Mesothelial cell of epicardium (in vitro differentiated cells): ENCODE measurements around the gene LEAP2. TPM values are rescaled to one million over a fixed set of nuclear protein-coding genes. Genes with fewer than 3 reads are reported as not detected.

Source experiments
- DNase-seq, 2 experiments: peaks; one replicate each; pipeline ENCODE4 v3.0.0; 2021; ENCODE audit warnings: low spot score in 2 of 2; ENCODE audit not compliant: unreplicated experiment in 2 of 2
- H3K27ac Mint-ChIP-seq: 2 replicates; pipeline ENCODE4 v1.8.0; 2021; ENCODE audit warnings: mixed read lengths
- H3K27me3 Mint-ChIP-seq: 2 replicates; pipeline ENCODE4 v1.8.0; 2021; ENCODE audit warnings: low read depth, mixed read lengths
- H3K36me3 Mint-ChIP-seq: 2 replicates; pipeline ENCODE4 v1.8.0; 2021; ENCODE audit warnings: mixed read lengths
- H3K4me1 Mint-ChIP-seq: 2 replicates; pipeline ENCODE4 v1.8.0; 2021; ENCODE audit warnings: mixed read lengths
- H3K4me3 Mint-ChIP-seq: 2 replicates; pipeline ENCODE4 v1.8.0; 2021; ENCODE audit warnings: mild to moderate bottlenecking, moderate library complexity, mixed read lengths
- H3K9me3 Mint-ChIP-seq: 2 replicates; pipeline ENCODE4 v1.8.0; 2021; ENCODE audit warnings: mixed read lengths
- CTCF ChIP-seq: fragments of 200-600 bp; sonication (generic); IDR thresholded peaks from one replicate; pipeline ENCODE4 v1.5.0; 2021; ENCODE audit warnings: antibody characterized with exemption; ENCODE audit not compliant: unreplicated experiment
- total RNA-seq: library from RNA; stranded (reverse); gene quantifications from 3 replicates; pipeline ENCODE4 v1.2.1, GENCODE V29; 2021

LEAP2 gene
- total RNA-seq, 1 donor from 2014 or later = 2.6 TPM

- DNase-seq = no peak
- no peak for TF ChIP-seq CTCF
- Mint-ChIP-seq H3K4me3 (peak overlapping the region; percentile 34), H3K27me3 (peaks cover 29% of the 10 kb centered on the region), H3K27ac (no peak overlapping the region), H3K4me1 (peaks cover 8% of the 10 kb centered on the region), H3K36me3 (no peaks in the 10 kb centered on the region), H3K9me3 (no peaks in the 10 kb centered on the region)
Observed at GRCh38 chr5:132832612-132833011, 40.9 kb upstream of the LEAP2 start.

- H3K4me3 Mint-ChIP-seq = no peak overlapping the region
- no peak for TF ChIP-seq CTCF
- no peak for DNase-seq
- no peaks in the 10 kb centered on the region for H3K9me3 Mint-ChIP-seq
- no peak overlapping the region for H3K27ac Mint-ChIP-seq
- no peaks in the 10 kb centered on the region for H3K36me3 Mint-ChIP-seq
- H3K27me3 Mint-ChIP-seq = peaks cover 16% of the 10 kb centered on the region
- H3K4me1 Mint-ChIP-seq = peaks cover 13% of the 10 kb centered on the region
Observed at GRCh38 chr5:132834057-132834456, 39.4 kb upstream of the LEAP2 start.

GRCh38 chr5:132836852-132837251 lies 36.6 kb upstream of the LEAP2 start:
- Mint-ChIP-seq H3K27me3 (peaks cover 5% of the 10 kb centered on the region), H3K36me3 (no peaks in the 10 kb centered on the region), H3K4me1 (peaks cover 25% of the 10 kb centered on the region), H3K27ac (no peak overlapping the region), H3K9me3 (no peaks in the 10 kb centered on the region), H3K4me3 (no peak overlapping the region)
- TF ChIP-seq CTCF = no peak
- peak in 1 of 2 experiments; percentile 6 for DNase-seq

- Mint-ChIP-seq H3K4me1 (peaks cover 25% of the 10 kb centered on the region), H3K9me3 (peaks cover 3% of the 10 kb centered on the region), H3K36me3 (no peaks in the 10 kb centered on the region), H3K4me3 (no peak overlapping the region), H3K27ac (no peak overlapping the region), H3K27me3 (peaks cover under 1% of the 10 kb centered on the region)
- peak in 1 of 2 experiments; percentile 25 for DNase-seq
- TF ChIP-seq CTCF = no peak
Observed at GRCh38 chr5:132837868-132838267, 35.6 kb upstream of the LEAP2 start.

- Mint-ChIP-seq H3K4me1 (peaks cover 25% of the 10 kb centered on the region), H3K27me3 (no peaks in the 10 kb centered on the region), H3K9me3 (peaks cover 5% of the 10 kb centered on the region), H3K4me3 (no peak overlapping the region), H3K36me3 (no peaks in the 10 kb centered on the region), H3K27ac (no peak overlapping the region)
- DNase-seq = peak in 1 of 2 experiments; percentile 6
- no peak for TF ChIP-seq CTCF
Observed at GRCh38 chr5:132838516-132839282, 34.8 kb upstream of the LEAP2 start.
